MCF 10A (cell line): Measurements from ENCODE around the gene ATP6V0A1. TPM values are rescaled to one million over a fixed set of nuclear protein-coding genes. Genes with fewer than 3 reads are reported as not detected.
"Not testable (repeated sequence)": the region's sequence is repeated elsewhere in the genome, so short reads cannot be mapped to it uniquely, and the experiment has no call there.

Experiments used
- BruUV-seq: library from RNA; stranded (reverse); fragments of 400-500 nt; replicated peaks from 2 replicates; lab custom pipeline; 2021; lab: Mats Ljungman, UMichigan
- CTCF ChIA-PET: fragments of 300-600 bp; sonication (Branson Sonifier 250); formaldehyde crosslinking; extraction: SDS; loops from one replicate; lab custom pipeline; 2021; ENCODE audit warnings: antibody characterized with exemption, inconsistent platforms; lab: Yijun Ruan, JAX
- POLR2A ChIA-PET: fragments of 300-600, 350-650 bp; sonication (Branson Sonifier 250); formaldehyde crosslinking; extraction: SDS; loops from one replicate; lab custom pipeline; 2020; ENCODE audit warnings: antibody characterized with exemption, inconsistent platforms; lab: Yijun Ruan, JAX
- DNase-seq: peaks from one replicate; pipeline ENCODE4 v3.0.0-alpha.2; 2018; ENCODE audit not compliant: unreplicated experiment
- H3K27ac Mint-ChIP-seq: one replicate; pipeline ENCODE4 v1.8.0; 2022; ENCODE audit warnings: mild to moderate bottlenecking, low read depth, mixed read lengths; ENCODE audit not compliant: unreplicated experiment
- H3K27me3 Mint-ChIP-seq: one replicate; pipeline ENCODE4 v1.8.0; 2022; ENCODE audit warnings: mixed read lengths; ENCODE audit not compliant: insufficient read depth, unreplicated experiment
- H3K36me3 Mint-ChIP-seq: one replicate; pipeline ENCODE4 v1.8.0; 2022; ENCODE audit warnings: mild to moderate bottlenecking, moderate library complexity, mixed read lengths; ENCODE audit not compliant: insufficient read depth, unreplicated experiment
- H3K4me1 Mint-ChIP-seq: one replicate; pipeline ENCODE4 v1.8.0; 2022; ENCODE audit warnings: mixed read lengths; ENCODE audit not compliant: insufficient read depth, unreplicated experiment
- H3K4me3 Mint-ChIP-seq: one replicate; pipeline ENCODE4 v1.8.0; 2022; ENCODE audit warnings: mild to moderate bottlenecking, moderate library complexity, mixed read lengths; ENCODE audit not compliant: unreplicated experiment
- H3K9me3 Mint-ChIP-seq: one replicate; pipeline ENCODE4 v1.8.0; 2022; ENCODE audit warnings: mixed read lengths; ENCODE audit not compliant: unreplicated experiment
- intact Hi-C: fragments of 100-400 bp; cut with micrococcal nuclease; formaldehyde crosslinking; loops from 2 replicates; pipeline ENCODE4 v1.14.1; 2022
- total RNA-seq: library from RNA; stranded (reverse); gene quantifications from 2 replicates; pipeline ENCODE4 v1.2.3, GENCODE V29; 2022
- TF ChIP-seq, protein P1 (sequence below): fragments of 200-600 bp; IDR thresholded peaks from one replicate; pipeline ENCODE4 v1.8.0; 2022; ENCODE audit warnings: antibody characterized with exemption, mild to moderate bottlenecking; ENCODE audit not compliant: unreplicated experiment

Gene ATP6V0A1
- total RNA-seq, 1 experiment from 2014 or later, result 56.0 TPM

DNA sequence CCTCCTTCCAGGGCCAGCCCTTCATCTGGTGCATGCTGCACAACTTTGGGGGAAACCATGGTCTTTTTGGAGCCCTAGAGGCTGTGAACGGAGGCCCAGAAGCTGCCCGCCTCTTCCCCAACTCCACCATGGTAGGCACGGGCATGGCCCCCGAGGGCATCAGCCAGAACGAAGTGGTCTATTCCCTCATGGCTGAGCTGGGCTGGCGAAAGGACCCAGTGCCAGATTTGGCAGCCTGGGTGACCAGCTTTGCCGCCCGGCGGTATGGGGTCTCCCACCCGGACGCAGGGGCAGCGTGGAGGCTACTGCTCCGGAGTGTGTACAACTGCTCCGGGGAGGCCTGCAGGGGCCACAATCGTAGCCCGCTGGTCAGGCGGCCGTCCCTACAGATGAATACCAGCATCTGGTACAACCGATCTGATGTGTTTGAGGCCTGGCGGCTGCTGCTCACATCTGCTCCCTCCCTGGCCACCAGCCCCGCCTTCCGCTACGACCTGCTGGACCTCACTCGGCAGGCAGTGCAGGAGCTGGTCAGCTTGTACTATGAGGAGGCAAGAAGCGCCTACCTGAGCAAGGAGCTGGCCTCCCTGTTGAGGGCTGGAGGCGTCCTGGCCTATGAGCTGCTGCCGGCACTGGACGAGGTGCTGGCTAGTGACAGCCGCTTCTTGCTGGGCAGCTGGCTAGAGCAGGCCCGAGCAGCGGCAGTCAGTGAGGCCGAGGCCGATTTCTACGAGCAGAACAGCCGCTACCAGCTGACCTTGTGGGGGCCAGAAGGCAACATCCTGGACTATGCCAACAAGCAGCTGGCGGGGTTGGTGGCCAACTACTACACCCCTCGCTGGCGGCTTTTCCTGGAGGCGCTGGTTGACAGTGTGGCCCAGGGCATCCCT is 84.8 kb downstream of the ATP6V0A1 start:
- DNase-seq, result no peak
- no peaks in the 10 kb centered on the region for H3K27me3 Mint-ChIP-seq
- H3K4me1 Mint-ChIP-seq, result peaks cover 13% of the 10 kb centered on the region
- intact Hi-C loops, result no loop called here
- BruUV-seq, result no TSS peak
- TF ChIP-seq, protein P1, sequence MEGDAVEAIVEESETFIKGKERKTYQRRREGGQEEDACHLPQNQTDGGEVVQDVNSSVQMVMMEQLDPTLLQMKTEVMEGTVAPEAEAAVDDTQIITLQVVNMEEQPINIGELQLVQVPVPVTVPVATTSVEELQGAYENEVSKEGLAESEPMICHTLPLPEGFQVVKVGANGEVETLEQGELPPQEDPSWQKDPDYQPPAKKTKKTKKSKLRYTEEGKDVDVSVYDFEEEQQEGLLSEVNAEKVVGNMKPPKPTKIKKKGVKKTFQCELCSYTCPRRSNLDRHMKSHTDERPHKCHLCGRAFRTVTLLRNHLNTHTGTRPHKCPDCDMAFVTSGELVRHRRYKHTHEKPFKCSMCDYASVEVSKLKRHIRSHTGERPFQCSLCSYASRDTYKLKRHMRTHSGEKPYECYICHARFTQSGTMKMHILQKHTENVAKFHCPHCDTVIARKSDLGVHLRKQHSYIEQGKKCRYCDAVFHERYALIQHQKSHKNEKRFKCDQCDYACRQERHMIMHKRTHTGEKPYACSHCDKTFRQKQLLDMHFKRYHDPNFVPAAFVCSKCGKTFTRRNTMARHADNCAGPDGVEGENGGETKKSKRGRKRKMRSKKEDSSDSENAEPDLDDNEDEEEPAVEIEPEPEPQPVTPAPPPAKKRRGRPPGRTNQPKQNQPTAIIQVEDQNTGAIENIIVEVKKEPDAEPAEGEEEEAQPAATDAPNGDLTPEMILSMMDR, result no peak
- H3K36me3 Mint-ChIP-seq, result peaks cover 48% of the 10 kb centered on the region
- ChIA-PET CTCF (interaction anchor here (0.6 kb wide), 1 partner anchor 161 kb away, joined by 3 read pairs; no protein-coding TSS in a partner anchor), POLR2A (interaction anchor here (0.6 to 1.1 kb wide), 2 partner anchors 10 to 11 kb away, joined by 3 to 5 read pairs; no protein-coding TSS in a partner anchor)
- no peak overlapping the region for H3K4me3 Mint-ChIP-seq
- H3K27ac Mint-ChIP-seq, result no peak overlapping the region
- no peaks in the 10 kb centered on the region for H3K9me3 Mint-ChIP-seq

DNA sequence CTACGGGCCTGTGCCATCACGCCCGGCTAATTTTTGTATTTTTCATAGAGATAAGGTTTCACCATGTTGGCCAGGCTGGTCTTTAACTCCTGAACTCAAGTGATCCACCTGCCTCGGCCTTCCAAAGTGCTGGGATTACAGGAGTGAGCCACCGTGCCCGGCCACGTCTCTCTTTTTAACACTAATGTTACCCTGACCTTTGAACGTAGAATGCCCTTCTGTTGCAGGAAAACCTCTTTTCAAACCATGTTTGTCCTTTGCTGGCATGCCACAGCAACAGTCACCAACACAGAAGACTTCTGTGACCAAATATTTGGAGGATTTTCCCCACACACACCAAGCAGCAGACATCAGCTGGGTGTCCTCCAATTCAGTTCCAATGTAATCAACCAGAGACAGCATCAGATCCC is 86.2 kb downstream of the ATP6V0A1 start:
- Mint-ChIP-seq H3K4me3 (no peak overlapping the region), H3K4me1 (peaks cover 13% of the 10 kb centered on the region), H3K9me3 (no peaks in the 10 kb centered on the region), H3K36me3 (peaks cover 38% of the 10 kb centered on the region), H3K27me3 (no peaks in the 10 kb centered on the region), H3K27ac (no peak overlapping the region)
- TF ChIP-seq, protein P1, result no peak
- DNase-seq, result no peak
- ChIA-PET CTCF (interaction anchor here (0.6 kb wide), 1 partner anchor 38 kb away, joined by 3 read pairs; no protein-coding TSS in a partner anchor), POLR2A (interaction anchor here (0.7 kb wide), 1 partner anchor 9 kb away, joined by 4 read pairs; the partner anchor contains the start of gene NAGLU)
- no TSS peak for BruUV-seq
- intact Hi-C loops, result no loop called here

DNA sequence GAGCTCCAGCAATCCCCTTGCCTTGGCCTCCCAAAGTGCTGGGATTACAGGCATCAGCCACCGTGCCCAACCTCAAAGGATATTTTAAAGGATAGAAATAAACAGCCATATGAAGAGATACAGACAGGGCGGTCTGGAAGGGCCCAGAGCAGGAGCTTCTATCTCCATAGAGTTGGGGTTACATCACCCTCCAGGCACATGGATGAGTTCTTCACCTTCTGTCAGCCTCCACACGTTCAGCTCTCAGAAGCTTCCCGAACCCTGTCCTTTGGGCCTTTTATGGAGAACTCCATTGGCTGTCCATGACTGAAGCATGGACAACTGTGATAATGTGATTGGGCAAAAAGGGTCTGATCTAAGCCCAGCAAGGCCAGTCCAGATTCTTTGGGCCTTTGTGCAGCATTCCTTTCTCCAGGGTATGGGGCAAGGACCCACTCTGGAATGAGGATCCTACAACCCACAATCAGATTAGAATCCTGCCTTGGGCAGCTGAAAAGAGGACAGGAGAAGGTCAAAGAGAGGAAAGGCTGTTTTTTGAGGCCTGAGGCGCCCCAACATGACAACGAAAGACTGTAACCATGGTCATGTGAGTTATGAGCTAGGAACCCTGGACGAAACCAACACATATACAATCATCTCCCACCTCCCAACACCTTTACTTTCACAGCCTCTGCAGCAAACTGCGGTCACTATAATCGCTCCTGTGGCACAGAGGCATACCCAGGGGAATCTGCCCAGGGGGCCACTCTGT is 87.3 kb downstream of the ATP6V0A1 start:
- not testable (repeated sequence) for H3K27ac Mint-ChIP-seq
- CTCF ChIA-PET, result interaction anchor here (0.6 to 1.2 kb wide), 3 partner anchors 16 to 37 kb away, joined by 3 to 4 read pairs (median 4); no protein-coding TSS in a partner anchor

DNA sequence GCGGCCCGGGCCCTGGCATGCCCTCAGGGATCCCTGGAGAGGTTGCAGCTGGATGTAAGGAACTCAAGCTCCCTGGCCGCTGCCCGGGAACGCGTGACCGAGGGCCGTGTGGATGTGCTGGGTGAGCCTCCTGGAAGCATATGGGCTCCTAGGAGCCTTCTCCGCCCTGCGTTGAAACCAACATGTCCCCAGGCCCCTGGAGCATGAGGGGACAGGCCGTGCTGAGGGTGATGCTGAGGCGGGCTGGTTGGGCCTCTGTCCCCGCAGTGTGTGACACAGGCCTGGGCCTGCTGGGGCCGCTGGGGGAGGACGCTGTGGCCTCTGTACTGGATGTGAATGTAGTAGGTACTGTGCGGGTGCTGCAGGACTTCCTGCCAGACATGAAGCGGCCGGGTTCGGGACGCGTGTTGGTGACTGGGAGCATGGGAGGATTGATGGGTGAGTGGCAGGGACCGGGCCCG is 88.4 kb downstream of the ATP6V0A1 start:
- no peak overlapping the region for H3K27ac Mint-ChIP-seq

More for the DNA sequence above, 87.3 kb downstream of the ATP6V0A1 start:
- H3K27me3 Mint-ChIP-seq, intact Hi-C loops, DNase-seq, BruUV-seq, H3K9me3 Mint-ChIP-seq, H3K4me3 Mint-ChIP-seq, H3K4me1 Mint-ChIP-seq: not testable (repeated sequence)
- POLR2A ChIA-PET, result interaction anchor here (0.6 to 0.7 kb wide), 2 partner anchors 10 to 287 kb away, joined by 4 to 5 read pairs; partner anchors contain the start of genes NAGLU and PSME3
- peaks cover 36% of the 10 kb centered on the region for H3K36me3 Mint-ChIP-seq

More for the DNA sequence above, 88.4 kb downstream of the ATP6V0A1 start:
- H3K9me3 Mint-ChIP-seq, result no peaks in the 10 kb centered on the region
- intact Hi-C loops, result no loop called here
- H3K4me3 Mint-ChIP-seq, result no peak overlapping the region
- no peaks in the 10 kb centered on the region for H3K4me1 Mint-ChIP-seq
- H3K36me3 Mint-ChIP-seq, result peaks cover 31% of the 10 kb centered on the region
- no peak for DNase-seq
- CTCF ChIA-PET, result interaction anchor here (1.2 to 1.4 kb wide), 3 partner anchors 11 to 17 kb away, joined by 3 to 4 read pairs (median 4); partner anchors contain the start of gene NAGLU
- POLR2A ChIA-PET, result no interaction called here
- no peaks in the 10 kb centered on the region for H3K27me3 Mint-ChIP-seq
- no TSS peak for BruUV-seq
- TF ChIP-seq, protein P1, result no peak
